Activated T-helper 1 cell treated with anti-CD3 and anti-CD28 coated beads, Interleukin-12 subunit alpha, Interleukin-12 subunit beta, Interleukin-2, Interleukin-4 antibody, amounts not matched to agents 30 ng/mL and 10 ng/mL and 1 ng/mL, durations not matched to agents 14 hours and 24 hours and 36 hours (primary cell): ENCODE measurements around the gene KCNN2. TPM values are rescaled to one million over a fixed set of nuclear protein-coding genes. Genes with fewer than 3 reads are reported as not detected.
A peak's percentile ranks its signal among the peaks of the same experiment; 100 is the strongest.

Experiments
- DNase-seq: peaks from one replicate; pipeline ENCODE4 v3.0.0; 2021; ENCODE audit warnings: low spot score
- H3K27ac Mint-ChIP-seq: one replicate; pipeline ENCODE4 v1.8.0; 2021; ENCODE audit warnings: mild to moderate bottlenecking, mixed read lengths
- H3K27me3 Mint-ChIP-seq: one replicate; pipeline ENCODE4 v1.8.0; 2022; ENCODE audit warnings: mild to moderate bottlenecking, moderate library complexity, mixed read lengths; ENCODE audit not compliant: insufficient read depth
- H3K36me3 Mint-ChIP-seq: one replicate; pipeline ENCODE4 v1.8.0; 2021; ENCODE audit warnings: low read depth, mixed read lengths
- H3K4me1 Mint-ChIP-seq: one replicate; pipeline ENCODE4 v1.8.0; 2021; ENCODE audit warnings: low read depth, mixed read lengths
- H3K4me3 Mint-ChIP-seq: one replicate; pipeline ENCODE4 v1.8.0; 2021; ENCODE audit warnings: mild to moderate bottlenecking, moderate library complexity, mixed read lengths
- H3K9me3 Mint-ChIP-seq: one replicate; pipeline ENCODE4 v1.8.0; 2021; ENCODE audit warnings: mixed read lengths
- intact Hi-C: fragments of 100-400 bp; cut with micrococcal nuclease; formaldehyde crosslinking; loops from one replicate; pipeline ENCODE4 v1.15.1; 2024
- total RNA-seq: library from RNA; stranded (reverse); gene quantifications from 2 replicates; pipeline ENCODE4 v1.2.3, GENCODE V29; 2022

The KCNN2 gene
- total RNA-seq, 1 donor from 2014 or later, result not detected

DNA sequence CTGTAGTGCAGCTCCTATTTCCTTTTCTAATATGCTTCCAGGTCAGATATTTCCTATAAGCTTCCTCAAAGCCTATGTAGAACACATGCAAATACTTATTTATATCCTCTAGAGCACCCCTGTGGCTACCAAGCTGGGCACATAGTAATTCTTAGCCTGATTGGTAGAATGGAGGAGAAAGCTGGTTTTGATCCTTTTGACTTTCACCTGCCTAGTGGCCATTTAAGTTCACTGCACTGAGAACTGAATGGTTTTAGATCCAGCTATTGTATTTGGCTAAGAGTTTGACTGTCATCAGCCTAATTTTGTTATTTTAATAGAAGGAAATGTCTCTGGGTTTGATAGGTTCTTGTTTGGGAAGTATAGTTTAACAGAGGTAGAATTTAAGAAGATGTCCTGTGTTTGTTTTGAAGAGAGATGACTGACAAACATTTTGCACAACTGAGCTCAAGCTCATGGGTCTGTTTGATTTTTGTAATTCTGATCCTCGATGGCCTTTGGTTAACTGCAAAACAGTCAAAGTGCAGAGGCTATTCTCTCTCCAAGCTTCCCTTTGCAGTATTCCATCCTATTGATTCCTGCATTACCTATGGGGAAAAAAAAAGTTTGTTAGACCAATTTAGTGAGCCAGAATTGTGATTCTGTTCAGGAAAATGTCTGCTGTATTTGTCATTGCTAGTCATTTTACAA, 85.4 kb downstream of the KCNN2 start:
- Mint-ChIP-seq H3K27me3 (no peaks in the 10 kb centered on the region), H3K4me1 (peaks cover 5% of the 10 kb centered on the region), H3K4me3 (no peak overlapping the region), H3K36me3 (no peaks in the 10 kb centered on the region), H3K27ac (no peak overlapping the region), H3K9me3 (no peaks in the 10 kb centered on the region)
- intact Hi-C loops, result no loop called here
- DNase-seq, result no peak

DNA sequence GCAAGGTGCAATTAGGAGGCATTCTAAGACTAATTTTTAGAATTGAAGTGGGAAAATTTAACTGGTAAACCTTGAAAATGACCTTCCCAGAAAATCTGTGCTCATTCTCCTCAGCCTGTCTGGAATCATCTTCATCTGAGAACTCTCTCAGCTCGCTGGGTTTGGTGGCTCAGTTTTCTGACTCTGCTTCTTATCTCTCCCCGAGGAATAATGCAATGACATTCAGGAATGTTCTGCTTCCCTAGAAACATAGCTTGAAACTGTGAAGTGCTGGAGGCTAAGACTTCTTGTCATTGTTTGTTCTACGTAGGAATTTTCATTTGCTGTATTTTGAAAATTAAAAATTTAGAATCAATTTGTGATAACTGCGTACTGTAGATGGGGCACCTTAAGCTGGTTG, 86.6 kb downstream of the KCNN2 start:
- H3K36me3 Mint-ChIP-seq, result no peaks in the 10 kb centered on the region
- no peak overlapping the region for H3K27ac Mint-ChIP-seq
- no peak for DNase-seq
- H3K27me3 Mint-ChIP-seq, result no peaks in the 10 kb centered on the region
- H3K4me3 Mint-ChIP-seq, result no peak overlapping the region
- peaks cover 5% of the 10 kb centered on the region for H3K4me1 Mint-ChIP-seq
- intact Hi-C loops, result no loop called here
- H3K9me3 Mint-ChIP-seq, result no peaks in the 10 kb centered on the region

DNA sequence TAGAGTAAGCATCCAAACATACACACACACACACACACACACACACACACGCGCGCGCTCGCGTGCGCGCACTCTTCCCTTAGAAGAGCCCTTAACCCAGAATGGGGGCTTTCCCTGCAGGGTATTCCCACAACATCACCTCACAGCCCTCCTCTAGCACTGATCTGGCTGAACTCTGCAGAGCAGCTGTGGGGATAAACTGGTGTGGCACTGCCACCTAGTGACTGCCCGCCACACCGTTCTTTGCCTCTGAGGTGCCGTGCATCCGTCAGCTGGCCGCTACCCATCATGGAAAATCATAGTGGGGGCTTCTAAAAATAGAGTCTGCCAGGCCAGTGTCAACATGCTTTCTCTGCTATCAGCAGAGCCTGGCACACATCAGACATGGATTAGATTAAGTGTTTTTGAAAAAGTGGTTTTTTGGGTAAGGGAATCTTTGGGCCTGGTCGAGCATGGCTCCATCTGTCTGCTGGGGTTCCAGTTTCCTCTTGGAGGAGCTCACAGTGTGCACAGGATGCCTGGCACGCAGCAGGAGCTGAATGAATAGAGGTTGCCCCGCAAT, 88.1 kb downstream of the KCNN2 start:
- intact Hi-C loops, result loop anchor here (1.0 kb wide), 1 partner anchor 771 kb away; no protein-coding TSS in a partner anchor
- no peaks in the 10 kb centered on the region for H3K9me3 Mint-ChIP-seq
- DNase-seq, result peak; percentile 7
- H3K4me1 Mint-ChIP-seq, result peaks cover 5% of the 10 kb centered on the region
- no peak overlapping the region for H3K27ac Mint-ChIP-seq
- H3K4me3 Mint-ChIP-seq, result no peak overlapping the region
- H3K36me3 Mint-ChIP-seq, result no peaks in the 10 kb centered on the region
- H3K27me3 Mint-ChIP-seq, result no peaks in the 10 kb centered on the region

DNA sequence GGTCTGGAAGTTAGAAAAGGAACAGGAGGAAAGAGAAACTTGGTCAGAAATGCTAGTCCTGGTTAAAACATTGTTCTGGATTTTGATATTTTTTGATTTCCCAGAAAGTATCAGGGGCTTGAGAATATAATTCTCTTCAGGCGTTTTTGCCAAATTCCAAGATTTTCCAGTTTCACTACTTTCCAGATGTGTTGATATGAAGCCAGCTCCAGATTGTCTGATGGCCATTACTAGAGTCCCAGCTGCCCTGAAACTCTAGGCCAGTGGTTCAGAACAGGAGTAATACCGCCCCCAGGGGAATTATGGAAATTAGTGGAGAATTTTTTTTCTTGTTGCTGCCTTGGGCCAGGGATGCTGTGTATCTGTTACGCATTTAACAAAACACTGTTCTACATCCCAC, 88.6 kb downstream of the KCNN2 start:
- Mint-ChIP-seq H3K9me3 (no peaks in the 10 kb centered on the region), H3K4me3 (no peak overlapping the region), H3K27ac (no peak overlapping the region), H3K27me3 (no peaks in the 10 kb centered on the region), H3K36me3 (no peaks in the 10 kb centered on the region), H3K4me1 (peaks cover 5% of the 10 kb centered on the region)
- intact Hi-C loops, result no loop called here
- DNase-seq, result no peak

DNA sequence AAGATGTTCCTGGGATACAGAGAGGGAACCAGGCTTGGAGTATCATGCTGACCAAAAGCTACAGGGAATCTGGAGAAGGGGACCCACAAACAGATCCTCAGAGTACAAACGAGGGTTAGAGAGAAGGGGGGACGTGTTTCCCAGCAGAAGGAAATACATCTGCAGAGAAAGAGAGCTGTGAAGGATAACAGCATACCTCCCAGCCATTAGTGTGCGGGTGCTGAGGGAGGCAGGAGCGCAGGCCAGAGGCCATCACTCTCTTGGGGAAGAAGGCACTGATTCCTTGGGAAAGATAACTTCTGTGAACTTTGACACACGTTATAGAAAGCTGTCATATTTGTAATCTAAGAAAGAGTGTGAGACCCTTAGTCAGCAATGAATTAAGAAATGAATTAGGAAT, 96.9 kb downstream of the KCNN2 start:
- Mint-ChIP-seq H3K27ac (no peak overlapping the region), H3K4me1 (no peaks in the 10 kb centered on the region), H3K27me3 (no peaks in the 10 kb centered on the region), H3K9me3 (no peaks in the 10 kb centered on the region), H3K36me3 (no peaks in the 10 kb centered on the region), H3K4me3 (no peak overlapping the region)
- no peak for DNase-seq
- intact Hi-C loops, result no loop called here

DNA sequence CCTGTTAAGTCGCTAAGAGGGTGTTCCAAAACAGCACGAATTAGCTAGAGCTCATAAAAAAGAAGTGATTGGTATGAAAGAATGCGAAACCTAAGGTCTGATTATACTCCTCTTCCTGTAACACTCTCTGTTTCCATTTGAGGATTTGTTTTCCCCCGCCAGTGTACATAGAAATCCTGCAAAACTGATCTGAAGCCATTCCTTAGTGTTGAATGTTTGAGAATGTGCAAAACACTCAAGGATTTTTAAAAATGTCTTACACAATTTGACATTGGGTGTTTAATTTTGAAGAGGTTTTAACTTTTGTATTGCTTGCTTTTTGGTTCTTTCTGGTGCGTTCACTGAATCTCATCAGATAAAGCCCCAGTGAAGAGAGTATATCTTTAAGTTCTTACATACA, 105.3 kb downstream of the KCNN2 start:
- H3K9me3 Mint-ChIP-seq, result no peaks in the 10 kb centered on the region
- peaks cover 3% of the 10 kb centered on the region for H3K27me3 Mint-ChIP-seq
- DNase-seq, result no peak
- H3K36me3 Mint-ChIP-seq, result no peaks in the 10 kb centered on the region
- H3K4me1 Mint-ChIP-seq, result no peaks in the 10 kb centered on the region
- H3K27ac Mint-ChIP-seq, result no peak overlapping the region
- H3K4me3 Mint-ChIP-seq, result no peak overlapping the region
- intact Hi-C loops, result no loop called here

DNA sequence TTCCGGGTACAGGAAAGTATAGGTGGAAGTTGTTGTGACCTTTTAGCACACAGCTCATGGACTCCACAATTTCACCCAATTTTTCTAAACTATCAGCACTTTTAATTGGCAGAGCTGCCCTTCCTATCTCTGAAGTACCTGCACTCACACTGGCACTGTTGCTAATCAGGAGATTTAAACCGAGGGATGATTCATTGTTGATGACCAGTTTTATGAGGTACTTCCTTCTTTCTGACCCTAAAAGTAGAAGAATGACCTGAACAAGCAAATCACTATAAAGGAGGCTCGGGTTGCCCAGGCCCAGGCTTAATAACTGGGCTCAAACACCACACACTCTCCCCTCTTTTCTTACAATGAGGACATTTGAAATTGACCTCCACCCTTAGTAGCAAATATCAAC, 105.9 kb downstream of the KCNN2 start:
- H3K27me3 Mint-ChIP-seq, result peaks cover 3% of the 10 kb centered on the region
- intact Hi-C loops, result no loop called here
- DNase-seq, result no peak
- no peaks in the 10 kb centered on the region for H3K9me3 Mint-ChIP-seq
- no peak overlapping the region for H3K27ac Mint-ChIP-seq
- no peak overlapping the region for H3K4me3 Mint-ChIP-seq
- H3K36me3 Mint-ChIP-seq, result no peaks in the 10 kb centered on the region
- H3K4me1 Mint-ChIP-seq, result no peaks in the 10 kb centered on the region

DNA sequence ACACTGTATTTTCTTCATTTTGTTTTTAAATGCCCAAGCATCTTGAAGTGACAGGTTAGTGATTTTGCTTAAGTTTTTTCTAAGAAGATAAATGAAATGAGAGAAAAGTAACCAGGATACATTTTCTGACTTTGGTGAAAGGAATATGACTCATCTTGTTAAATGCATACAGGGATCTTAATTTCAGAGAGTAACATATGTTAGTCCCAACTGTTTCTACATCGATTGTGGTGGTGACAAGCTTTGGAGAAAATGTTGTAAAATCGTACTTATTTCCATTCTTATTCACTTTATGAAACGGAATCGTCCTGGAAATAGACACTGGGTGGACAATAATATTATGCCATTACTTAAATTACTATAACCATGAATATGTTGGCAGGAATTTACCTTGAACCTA, 107.5 kb downstream of the KCNN2 start:
- no peaks in the 10 kb centered on the region for H3K36me3 Mint-ChIP-seq
- no peak overlapping the region for H3K27ac Mint-ChIP-seq
- no peaks in the 10 kb centered on the region for H3K9me3 Mint-ChIP-seq
- H3K4me1 Mint-ChIP-seq, result no peaks in the 10 kb centered on the region
- intact Hi-C loops, result no loop called here
- H3K4me3 Mint-ChIP-seq, result no peak overlapping the region
- H3K27me3 Mint-ChIP-seq, result peaks cover 3% of the 10 kb centered on the region
- DNase-seq, result no peak

DNA sequence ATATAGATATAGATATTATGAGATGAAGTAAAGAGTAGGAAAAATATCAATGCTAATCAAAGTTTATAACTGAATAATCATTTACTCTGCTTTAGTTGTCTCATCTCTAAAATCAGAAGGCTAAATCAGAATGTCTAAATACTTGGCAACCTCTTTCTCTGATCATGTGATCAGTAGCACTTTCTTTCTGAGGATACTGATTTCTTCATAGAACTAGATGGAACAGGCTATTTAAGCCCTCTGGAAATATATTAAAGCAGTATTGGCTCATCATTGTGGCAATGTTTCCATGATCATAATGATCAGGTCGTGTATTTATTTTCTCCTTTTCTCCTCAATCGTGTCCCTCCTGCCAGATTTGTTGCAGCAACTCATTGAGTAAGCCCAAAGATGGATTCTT, 109.7 kb downstream of the KCNN2 start:
- DNase-seq, result no peak
- H3K9me3 Mint-ChIP-seq, result no peaks in the 10 kb centered on the region
- H3K27me3 Mint-ChIP-seq, result peaks cover 3% of the 10 kb centered on the region
- H3K27ac Mint-ChIP-seq, result no peak overlapping the region
- intact Hi-C loops, result no loop called here
- no peaks in the 10 kb centered on the region for H3K4me1 Mint-ChIP-seq
- no peaks in the 10 kb centered on the region for H3K36me3 Mint-ChIP-seq
- H3K4me3 Mint-ChIP-seq, result no peak overlapping the region

DNA sequence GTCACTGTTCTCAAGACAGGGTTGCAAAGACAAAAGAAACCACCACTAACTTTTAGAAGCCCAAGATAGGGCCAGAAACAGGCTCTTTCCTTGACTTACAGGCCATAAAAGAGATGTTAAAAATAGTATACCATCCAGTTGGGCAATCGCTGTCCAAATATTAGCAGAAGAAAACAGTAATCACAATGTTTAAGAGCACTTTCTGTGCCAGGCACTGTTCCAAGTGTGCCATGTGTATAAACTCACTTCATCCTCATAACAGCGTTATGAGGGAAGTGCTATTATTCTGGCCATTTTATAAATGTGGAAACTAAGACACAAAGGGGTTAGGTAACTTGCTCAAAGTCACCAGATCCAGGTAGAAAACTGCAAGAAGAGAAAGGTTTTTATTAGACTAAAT, 111.7 kb downstream of the KCNN2 start:
- intact Hi-C loops, result no loop called here
- no peaks in the 10 kb centered on the region for H3K36me3 Mint-ChIP-seq
- H3K4me3 Mint-ChIP-seq, result no peak overlapping the region
- H3K27ac Mint-ChIP-seq, result no peak overlapping the region
- H3K27me3 Mint-ChIP-seq, result no peaks in the 10 kb centered on the region
- peaks cover 6% of the 10 kb centered on the region for H3K9me3 Mint-ChIP-seq
- no peak for DNase-seq
- no peaks in the 10 kb centered on the region for H3K4me1 Mint-ChIP-seq

DNA sequence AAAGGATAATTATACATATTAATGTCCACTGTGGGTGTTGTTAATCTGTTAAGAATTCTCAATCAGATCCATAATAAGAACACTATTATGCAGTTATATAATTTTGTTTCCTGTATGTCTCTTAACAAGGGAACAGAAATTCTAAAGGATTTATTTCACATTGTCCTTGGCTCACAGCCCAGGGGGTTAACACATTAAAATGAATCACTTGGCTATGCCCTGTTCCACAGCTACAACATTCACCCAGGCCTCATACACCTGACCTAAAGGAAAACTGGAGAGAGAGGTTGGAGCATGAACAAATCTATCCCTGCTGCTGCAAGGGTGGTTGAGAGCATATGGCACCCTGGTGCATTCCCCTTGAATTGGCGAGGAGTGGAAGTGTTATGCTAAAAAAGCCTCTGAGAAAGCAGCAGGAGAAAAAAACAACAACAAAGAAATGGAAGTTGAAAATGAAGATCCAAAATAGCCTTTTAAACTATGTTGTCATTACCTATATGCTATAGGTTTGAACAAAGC, 116.0 kb downstream of the KCNN2 start:
- Mint-ChIP-seq H3K4me1 (no peaks in the 10 kb centered on the region), H3K27me3 (no peaks in the 10 kb centered on the region), H3K4me3 (no peak overlapping the region), H3K36me3 (no peaks in the 10 kb centered on the region), H3K27ac (no peak overlapping the region), H3K9me3 (peaks cover 6% of the 10 kb centered on the region)
- no peak for DNase-seq
- intact Hi-C loops, result no loop called here

DNA sequence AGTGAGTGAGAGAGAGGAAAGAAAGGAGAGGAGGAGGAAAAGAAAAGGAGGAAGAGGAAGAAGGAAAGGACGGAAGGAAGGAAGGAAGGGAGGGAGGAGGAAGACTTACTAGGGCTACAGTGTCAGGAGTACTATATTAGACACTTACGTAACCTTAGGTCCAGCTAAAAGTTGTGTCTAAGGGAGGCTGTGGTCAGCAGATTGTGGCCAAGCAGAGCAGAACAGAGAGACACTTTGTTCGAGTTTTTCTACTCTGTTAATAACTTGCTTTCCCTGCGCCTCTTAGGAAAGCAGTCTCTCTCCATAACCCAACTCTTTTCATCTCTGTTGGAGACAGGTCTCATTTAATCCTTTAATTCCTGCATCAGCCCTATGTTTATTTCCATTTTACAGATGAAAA, 138.9 kb downstream of the KCNN2 start:
- intact Hi-C loops, result no loop called here
- Mint-ChIP-seq H3K4me1 (no peaks in the 10 kb centered on the region), H3K27ac (no peak overlapping the region), H3K4me3 (no peak overlapping the region), H3K36me3 (no peaks in the 10 kb centered on the region), H3K9me3 (no peaks in the 10 kb centered on the region), H3K27me3 (no peaks in the 10 kb centered on the region)
- DNase-seq, result no peak

DNA sequence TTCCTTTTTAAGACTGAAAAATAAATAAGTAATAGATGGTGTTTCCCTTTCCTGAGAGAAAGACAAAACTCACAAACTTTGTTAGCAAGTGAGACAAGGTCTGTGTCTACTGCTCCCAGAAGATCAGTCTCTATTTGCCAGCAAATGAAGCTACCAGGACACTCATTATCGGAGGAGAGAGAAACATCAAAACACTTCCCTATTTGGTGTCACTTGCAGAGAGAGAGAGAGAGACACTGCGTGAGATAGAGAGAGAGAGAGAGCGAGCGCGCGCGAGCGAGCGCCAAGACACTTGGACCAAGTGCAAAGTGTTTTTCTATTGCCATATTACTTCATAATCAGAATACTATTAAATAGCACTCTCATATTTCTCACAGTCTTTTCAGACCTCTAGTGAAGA, 142.7 kb downstream of the KCNN2 start:
- H3K27ac Mint-ChIP-seq, result no peak overlapping the region
- no peak for DNase-seq
- H3K36me3 Mint-ChIP-seq, result no peaks in the 10 kb centered on the region
- H3K27me3 Mint-ChIP-seq, result no peaks in the 10 kb centered on the region
- no peaks in the 10 kb centered on the region for H3K4me1 Mint-ChIP-seq
- no peaks in the 10 kb centered on the region for H3K9me3 Mint-ChIP-seq
- H3K4me3 Mint-ChIP-seq, result no peak overlapping the region
- intact Hi-C loops, result no loop called here

DNA sequence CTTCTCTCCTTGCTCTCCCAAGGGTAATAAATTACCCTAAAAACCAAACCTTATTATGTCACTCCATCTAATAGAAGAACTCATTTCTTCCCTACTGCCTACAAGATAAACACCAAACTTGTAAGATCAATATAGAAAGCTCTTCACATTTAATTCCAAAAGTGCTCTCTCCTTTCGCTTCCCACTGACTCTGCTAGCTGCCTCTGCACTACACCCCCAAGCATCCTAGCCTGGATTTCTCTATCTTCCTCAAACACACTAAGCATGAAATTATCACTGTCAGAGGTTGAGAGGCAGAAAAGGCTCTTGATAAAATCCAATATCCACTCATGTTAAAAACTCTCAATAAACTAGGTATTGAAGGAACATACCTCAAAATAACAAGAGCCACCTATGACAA, 162.4 kb downstream of the KCNN2 start:
- intact Hi-C loops, result no loop called here
- H3K9me3 Mint-ChIP-seq, result no peaks in the 10 kb centered on the region
- no peak overlapping the region for H3K27ac Mint-ChIP-seq
- H3K4me3 Mint-ChIP-seq, result no peak overlapping the region
- no peak for DNase-seq
- H3K27me3 Mint-ChIP-seq, result no peaks in the 10 kb centered on the region
- H3K4me1 Mint-ChIP-seq, result no peaks in the 10 kb centered on the region
- no peaks in the 10 kb centered on the region for H3K36me3 Mint-ChIP-seq
